GM12801 (cell line): Measurements from ENCODE around the gene RNASE12.

Experiments
- TF ChIP-seq, protein P1 (sequence below): IDR thresholded peaks from one replicate; pipeline ENCODE4 v1.5.1; 2011; ENCODE audit warnings: control low read depth; ENCODE audit not compliant: insufficient read length; ENCODE audit errors: extremely low read depth

RNASE12 gene

DNA sequence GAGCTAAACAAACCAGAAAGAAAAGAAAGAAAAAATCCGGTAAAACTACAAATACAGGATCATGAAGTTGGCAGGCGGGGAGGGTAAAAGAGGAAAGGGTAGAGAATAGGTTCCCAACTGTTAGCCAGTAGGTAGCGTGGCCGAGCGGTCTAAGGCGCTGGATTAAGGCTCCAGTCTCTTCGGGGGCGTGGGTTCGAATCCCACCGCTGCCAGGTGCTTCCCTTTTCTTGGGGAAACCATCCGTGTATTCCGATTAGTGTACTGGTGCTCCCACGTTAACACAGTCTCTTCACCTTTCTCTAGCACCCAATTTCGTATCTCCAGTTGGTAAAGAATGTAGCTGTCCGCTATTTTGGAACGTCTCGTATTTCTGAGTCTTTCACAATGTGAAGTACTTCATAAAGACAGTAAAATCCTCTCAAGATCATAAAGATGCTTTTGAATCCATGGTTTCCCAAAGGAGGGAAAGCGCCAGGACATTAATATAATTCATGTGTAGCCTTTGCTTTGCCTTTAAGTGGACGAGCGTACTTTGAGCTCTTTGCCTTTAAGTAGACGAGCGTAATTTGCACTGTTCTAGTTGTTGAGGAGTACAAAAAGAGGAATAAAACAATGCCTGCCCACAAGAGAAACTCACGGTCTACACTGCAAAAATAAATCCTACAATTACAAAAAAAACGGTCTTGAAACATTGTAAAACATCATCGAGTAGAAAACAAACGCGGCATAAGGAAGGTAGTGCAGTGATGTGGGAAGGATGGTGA lies 19.0 kb upstream of the RNASE12 start:
- TF ChIP-seq, protein P1, sequence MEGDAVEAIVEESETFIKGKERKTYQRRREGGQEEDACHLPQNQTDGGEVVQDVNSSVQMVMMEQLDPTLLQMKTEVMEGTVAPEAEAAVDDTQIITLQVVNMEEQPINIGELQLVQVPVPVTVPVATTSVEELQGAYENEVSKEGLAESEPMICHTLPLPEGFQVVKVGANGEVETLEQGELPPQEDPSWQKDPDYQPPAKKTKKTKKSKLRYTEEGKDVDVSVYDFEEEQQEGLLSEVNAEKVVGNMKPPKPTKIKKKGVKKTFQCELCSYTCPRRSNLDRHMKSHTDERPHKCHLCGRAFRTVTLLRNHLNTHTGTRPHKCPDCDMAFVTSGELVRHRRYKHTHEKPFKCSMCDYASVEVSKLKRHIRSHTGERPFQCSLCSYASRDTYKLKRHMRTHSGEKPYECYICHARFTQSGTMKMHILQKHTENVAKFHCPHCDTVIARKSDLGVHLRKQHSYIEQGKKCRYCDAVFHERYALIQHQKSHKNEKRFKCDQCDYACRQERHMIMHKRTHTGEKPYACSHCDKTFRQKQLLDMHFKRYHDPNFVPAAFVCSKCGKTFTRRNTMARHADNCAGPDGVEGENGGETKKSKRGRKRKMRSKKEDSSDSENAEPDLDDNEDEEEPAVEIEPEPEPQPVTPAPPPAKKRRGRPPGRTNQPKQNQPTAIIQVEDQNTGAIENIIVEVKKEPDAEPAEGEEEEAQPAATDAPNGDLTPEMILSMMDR = no peak

DNA sequence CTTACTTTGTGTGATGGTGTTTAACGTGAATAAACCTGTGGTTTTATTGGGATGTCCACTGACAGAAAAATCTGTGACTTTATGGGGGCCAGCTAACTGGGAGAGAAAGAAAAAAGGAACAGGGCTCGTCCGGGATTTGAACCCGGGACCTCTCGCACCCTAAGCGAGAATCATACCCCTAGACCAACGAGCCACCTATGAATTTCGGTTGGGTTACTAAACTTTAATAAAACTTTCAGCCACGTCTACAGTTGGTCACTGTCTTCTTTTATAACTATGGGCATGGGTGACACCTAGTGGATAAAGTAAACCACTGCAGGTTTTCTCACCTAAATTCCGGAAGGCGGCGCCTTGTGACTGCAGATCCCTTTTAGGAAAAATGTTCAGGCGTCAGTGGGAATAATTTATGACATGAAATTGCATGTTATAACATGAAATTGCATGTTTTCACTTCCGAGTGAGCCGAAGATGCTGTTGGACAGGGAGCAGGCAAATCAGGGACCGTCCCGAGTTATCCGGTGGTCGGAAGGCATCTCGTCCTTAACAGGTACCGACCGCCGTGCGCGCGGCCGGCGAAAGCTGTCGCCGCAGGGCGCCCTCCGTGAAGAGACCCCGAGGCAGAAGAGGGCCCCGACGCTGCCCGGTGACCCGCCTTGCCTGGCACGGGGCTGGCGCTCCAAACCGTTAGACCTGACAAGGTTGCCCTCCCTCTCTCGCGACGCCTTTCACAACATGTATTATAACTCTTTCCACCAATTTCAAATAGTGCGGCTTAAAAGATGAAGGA lies 18.2 kb upstream of the RNASE12 start:
- TF ChIP-seq, protein P1 = peak; percentile 17

DNA sequence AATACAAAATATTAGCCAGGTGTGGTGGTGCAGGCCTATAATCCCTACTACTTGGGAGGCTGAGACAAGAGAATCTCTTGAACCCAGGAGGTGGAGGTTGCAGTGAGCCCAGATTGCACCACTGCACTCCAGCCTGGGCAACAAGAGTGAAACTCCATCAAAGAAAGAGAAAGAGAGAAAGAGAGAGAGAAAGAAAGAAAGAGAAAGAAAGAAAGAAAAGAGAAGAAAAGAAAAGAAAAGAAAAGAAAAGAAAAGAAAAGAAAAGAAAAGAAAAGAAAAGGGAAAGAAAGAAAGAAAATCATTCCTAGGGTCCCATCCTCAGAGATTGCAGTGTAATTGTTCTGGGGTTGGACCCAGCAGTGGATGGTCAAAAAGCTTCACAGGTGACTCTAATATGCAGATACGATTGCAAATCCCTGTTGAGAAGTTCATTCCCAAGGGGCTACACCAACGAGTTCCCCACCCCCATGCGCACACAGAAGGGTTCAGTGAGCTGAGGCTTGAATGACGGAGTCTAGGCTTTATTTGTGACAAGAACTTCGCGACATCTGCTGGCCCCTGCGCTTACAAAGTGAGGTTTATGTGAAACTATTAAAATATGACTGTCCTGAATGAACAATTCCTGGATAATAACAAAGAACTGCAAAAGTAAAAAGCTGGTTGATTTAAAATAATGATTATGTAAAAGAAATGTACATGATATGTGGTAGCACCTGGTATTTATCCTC lies 17.4 kb upstream of the RNASE12 start:
- TF ChIP-seq, protein P1 = no peak

DNA sequence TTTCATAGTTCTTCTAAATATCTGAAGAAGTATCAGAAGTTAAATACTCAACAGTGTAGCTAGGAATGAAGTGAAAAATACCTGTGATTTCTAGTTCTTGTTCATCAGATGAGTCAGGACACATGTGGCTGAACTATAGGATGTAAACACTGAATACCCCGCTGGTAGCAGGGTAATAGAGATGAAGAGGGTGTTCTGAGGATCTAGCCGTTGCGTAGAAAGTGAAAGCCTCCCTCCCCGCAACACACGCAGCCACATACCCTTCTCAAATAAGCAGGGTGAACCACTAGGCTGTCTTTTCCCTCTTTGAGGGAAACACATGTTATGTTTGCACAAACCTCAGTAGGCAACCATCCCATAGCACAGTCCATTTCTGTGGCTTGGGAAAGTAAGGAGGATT lies 16.4 kb upstream of the RNASE12 start:
- TF ChIP-seq, protein P1 = no peak

DNA sequence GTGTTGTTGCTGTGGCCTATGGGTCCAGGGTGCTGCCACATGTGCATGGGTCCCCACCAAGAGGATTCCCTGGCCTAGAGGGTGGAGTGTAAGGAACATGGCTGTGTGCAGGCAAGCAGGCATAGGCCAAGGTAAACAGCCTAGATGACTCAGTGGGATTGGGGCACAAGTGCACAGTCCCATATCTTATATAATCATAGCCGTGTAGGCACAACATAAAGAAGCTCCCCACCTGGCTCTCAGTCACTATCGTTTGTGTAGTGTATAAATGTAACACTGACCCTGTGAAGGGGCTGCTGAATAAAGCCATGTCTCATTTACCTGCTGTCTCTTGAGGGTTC lies 15.7 kb upstream of the RNASE12 start:
- TF ChIP-seq, protein P1 = no peak

DNA sequence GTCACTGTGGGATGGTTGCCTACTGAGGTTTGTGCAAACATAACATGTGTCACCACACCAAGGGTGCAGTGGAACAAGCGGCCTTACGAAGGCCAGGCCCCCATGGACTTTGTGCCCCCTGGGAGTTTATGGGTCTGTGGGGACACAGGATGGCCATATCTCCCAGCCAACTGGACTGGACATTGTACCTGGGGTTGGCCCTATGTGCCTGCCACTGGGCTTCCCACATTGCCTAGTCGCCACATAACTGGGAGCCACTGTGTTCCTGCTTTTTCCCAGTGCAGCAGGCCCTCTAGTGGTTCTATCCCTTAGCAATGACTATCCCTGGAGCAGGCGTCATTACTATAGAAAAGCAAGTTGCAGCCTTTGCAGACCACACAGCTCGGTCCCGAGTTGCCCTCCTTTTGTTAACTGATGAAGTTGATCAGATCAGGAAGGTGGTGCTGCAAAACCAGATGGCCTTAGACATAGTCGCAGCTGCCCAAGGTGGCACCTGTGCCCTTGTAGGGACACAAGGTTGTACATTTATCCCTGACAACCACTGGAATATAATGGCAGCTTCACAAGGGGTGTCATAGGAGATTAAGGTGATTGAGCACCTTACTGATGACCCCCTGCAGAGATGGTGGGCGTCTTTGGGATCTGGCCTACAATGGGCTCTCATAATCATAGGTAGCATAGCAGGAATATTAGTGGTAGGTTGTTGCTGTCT lies 15.2 kb upstream of the RNASE12 start:
- TF ChIP-seq, protein P1 = no peak
